NCI-H2196 treated with DMSO at 0.1 percent for 48 hours (cell line): Measurements from ENCODE around the gene NPHS1.

Experiments used
- DNase-seq: peaks from one replicate; lab custom pipeline; 2025; ENCODE audit not compliant: unreplicated experiment; lab: John Stamatoyannopoulos, UW

NPHS1 gene

GRCh38 chr19:35789195-35789977 is 62.9 kb downstream of the NPHS1 start:
- no peak for DNase-seq

GRCh38 chr19:35788205-35788960 is 63.9 kb downstream of the NPHS1 start:
- no peak for DNase-seq

GRCh38 chr19:35787227-35787799 is 65.0 kb downstream of the NPHS1 start:
- no peak for DNase-seq

GRCh38 chr19:35786299-35787160 is 65.8 kb downstream of the NPHS1 start:
- DNase-seq = no peak

GRCh38 chr19:35785339-35785627 is 67.0 kb downstream of the NPHS1 start:
- DNase-seq = no peak

GRCh38 chr19:35784503-35785338 is 67.6 kb downstream of the NPHS1 start:
- no peak for DNase-seq

GRCh38 chr19:35783469-35784434 is 68.6 kb downstream of the NPHS1 start:
- DNase-seq = no peak

GRCh38 chr19:35782589-35782988 is 69.7 kb downstream of the NPHS1 start:
- DNase-seq = no peak

- no peak for DNase-seq
Measured at GRCh38 chr19:35781650-35782049, 70.7 kb downstream of the NPHS1 start.

- no peak for DNase-seq
Measured at GRCh38 chr19:35780717-35781116, 71.6 kb downstream of the NPHS1 start.

- no peak for DNase-seq
Measured at GRCh38 chr19:35780058-35780457, 72.2 kb downstream of the NPHS1 start.

GRCh38 chr19:35779033-35779432 is 73.3 kb downstream of the NPHS1 start:
- no peak for DNase-seq

- DNase-seq = no peak
Measured at GRCh38 chr19:35777961-35778360, 74.3 kb downstream of the NPHS1 start.

- DNase-seq = no peak
Measured at GRCh38 chr19:35777086-35777841, 75.0 kb downstream of the NPHS1 start.

- no peak for DNase-seq
Measured at GRCh38 chr19:35776102-35776788, 76.1 kb downstream of the NPHS1 start.
